Activated gamma-delta T cell treated with Interleukin-2 at 50 U/mL for 16 hours (primary cell): ENCODE results near the gene SPOCD1.

Experiments
- DNase-seq: peaks from one replicate; pipeline ENCODE4 v3.0.0-alpha.2; 2020

Gene SPOCD1

DNA sequence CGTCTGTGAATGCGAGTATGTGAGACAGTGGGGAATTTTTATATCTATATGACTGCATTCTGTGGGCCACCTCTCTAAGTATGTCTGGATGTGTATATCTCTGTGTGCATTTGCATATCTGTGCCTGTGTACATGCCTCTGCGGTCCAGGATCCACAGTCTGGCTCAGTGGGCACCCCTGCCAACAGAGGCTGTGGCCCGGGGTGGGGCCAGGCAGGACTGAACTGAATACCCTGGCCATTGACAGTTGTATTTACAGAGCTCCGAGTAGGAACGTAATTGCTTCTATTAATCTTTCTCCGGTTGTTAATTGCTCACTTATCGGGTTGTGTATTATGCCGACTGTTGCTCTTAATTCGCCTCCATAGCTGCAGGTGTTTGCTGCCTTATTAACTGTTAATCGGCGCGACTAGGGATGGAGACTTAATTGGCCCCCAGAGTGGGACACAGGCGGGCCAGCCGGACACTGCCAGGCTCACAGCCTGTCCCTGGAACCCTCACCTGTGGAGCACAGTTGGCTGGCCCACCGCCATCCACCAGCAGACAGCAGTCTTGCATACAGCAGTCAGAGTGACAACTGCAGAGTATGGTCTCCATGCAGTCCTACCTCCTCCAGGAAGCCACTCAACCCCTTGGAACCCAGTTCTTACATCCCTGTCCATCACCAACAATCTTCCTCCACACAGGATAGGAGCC, 29.3 kb downstream of the SPOCD1 start:
- DNase-seq, result no peak

DNA sequence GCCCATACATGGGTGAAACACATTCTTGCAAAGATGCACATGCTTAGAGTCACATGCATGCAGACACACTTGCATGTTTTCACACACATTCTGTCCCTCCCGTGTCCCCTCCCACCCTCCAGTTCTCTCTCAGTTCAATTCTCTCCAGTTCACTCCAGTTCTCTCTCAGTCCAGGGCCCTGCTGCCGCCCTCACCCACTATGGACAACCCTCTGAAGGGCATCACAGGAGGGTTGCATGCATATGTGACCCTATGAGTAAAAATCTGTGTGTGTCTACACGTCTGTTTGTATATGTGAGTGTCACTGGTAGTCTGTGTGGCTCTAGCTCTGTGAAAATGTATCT, 29.9 kb downstream of the SPOCD1 start:
- DNase-seq, result no peak

DNA sequence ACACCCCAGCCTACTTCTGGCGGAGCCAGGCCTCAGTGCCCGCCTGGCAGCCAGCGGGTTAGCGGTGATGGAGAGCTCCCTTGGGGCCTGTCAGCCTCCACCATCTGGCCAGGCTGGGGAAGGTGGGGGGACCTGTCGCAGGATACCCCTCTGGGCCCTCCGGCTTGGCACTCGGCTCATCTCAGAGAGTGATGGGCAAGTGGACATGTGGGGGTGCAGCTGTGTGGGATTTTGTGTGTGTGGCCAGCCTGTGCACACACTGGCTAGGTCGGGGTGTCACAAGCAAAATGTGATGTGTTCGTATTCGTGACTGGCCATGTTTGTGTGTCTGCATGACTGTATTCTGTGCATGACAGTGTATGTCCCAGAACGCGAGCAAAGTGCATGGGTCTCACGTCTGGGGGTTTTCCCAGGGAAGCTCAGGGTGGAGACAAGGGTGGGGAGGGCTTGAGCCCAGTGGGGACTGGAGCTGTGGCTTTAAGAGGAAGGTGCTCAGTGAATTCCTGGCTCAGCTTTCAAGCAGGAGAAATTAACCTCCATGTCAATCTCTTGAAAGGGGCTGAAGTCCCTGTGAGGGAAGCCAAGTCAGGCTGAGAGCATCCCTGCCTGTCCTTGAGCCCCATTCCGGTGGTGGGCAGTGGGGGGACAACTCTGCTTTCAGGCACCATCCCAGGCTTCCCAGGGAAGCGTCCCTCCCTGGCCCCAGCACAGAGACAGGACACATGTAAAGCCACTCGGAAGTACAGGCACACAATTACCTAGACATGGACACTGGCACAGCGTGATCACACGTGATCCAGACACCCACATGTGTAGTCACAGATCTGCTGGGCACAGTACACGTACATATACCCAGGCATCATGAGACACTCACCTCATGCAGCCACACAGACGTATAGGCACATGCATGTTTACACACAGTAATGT, 30.5 kb downstream of the SPOCD1 start:
- DNase-seq, result no peak

DNA sequence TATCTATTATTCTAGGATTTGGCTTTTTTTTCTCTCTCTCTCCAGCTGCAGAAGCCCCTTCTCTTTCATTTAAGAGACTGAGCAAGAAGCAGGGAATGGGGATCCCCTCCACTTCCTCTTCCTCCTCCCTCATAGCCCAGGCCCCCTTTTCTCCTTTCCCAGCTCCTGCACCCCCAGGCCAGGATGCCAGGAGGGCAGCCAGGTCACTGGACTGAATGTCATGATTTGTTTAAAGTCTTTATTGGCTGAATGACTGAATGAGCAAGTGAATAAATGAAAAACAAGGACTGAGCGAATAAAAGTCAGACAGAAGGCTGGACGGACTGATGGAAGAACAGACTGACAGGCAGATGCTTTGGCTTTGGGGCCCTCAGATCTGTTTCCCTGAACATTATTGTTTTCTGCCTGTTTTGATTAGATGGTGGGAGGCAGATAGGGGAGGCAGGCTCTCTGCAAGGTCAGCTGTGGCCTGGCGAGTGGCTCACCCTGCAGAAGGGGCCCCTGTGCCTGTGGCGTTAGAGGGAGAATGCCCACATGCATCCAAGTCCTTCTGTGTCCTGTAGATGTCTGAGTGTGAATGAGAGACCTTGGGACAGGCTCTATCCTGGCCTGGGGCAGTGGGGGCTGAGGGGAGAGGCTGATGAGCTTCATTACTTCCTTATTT, 31.3 kb downstream of the SPOCD1 start:
- no peak for DNase-seq

DNA sequence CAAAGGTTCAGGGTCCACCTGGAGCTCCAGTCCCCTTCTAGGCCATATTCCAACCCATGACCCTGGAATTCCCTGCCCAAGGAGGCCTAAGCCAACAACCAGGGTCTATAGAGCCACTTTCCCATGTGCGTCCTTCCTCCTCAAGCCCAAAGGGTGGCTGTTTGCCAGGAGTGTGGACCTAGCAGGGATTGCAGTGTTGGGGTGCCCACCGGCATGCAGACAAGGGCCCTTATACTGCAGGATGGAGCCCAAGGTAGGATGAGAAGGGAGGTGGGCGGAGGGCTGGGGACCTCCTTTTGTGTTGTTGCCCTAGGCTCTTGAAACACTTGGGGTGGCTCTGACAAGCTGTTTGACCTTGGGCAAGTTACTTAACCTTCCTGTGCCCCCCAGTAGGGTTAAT, 32.0 kb downstream of the SPOCD1 start:
- DNase-seq, result no peak

DNA sequence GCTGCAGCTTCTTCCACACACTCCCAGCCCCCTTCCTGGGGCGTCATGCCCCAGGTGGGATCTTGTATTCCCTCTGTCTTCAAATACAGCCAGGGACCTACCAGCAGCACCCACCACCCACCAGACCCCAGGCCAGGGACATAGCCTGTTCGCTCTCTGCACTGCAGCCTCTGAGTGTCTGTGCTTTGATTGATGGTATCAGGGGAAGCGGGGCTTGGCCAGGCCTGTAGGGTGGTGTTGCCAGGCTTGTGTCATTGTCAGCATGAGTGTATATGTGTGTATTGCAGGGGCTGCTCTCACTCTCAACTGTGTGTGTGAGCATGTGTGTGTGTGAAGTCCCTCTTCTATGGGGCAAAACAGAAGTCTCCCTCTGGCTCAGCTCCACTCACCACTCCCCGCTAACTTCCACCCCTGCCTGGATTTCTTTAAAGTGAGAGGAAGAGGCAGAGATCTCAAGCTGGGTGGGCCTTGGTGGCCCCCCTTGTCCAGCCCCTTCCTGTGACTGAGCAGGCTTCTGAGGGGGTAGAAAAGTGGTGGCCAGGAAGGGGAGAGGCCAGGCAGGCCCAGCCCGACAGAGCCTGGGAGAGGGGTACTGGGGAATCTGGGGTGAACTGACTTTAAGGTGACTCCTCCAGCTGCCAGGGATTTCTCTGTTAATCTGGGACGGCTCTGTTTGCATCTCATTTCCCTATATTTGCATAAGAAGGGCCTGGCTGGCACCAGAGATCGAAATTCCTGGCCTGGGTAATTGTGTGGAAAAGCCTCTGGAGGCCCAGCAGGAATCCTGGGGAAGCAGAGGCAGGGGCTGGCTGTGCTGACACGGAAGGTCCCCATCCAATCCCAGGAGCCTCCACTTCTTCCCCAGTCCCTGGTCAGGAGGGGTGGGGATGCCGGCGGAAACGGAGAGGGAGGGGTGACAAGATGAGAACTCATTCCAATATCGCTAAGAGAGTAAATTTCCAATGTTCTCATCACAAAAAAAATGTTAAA, 33.1 kb downstream of the SPOCD1 start:
- no peak for DNase-seq

DNA sequence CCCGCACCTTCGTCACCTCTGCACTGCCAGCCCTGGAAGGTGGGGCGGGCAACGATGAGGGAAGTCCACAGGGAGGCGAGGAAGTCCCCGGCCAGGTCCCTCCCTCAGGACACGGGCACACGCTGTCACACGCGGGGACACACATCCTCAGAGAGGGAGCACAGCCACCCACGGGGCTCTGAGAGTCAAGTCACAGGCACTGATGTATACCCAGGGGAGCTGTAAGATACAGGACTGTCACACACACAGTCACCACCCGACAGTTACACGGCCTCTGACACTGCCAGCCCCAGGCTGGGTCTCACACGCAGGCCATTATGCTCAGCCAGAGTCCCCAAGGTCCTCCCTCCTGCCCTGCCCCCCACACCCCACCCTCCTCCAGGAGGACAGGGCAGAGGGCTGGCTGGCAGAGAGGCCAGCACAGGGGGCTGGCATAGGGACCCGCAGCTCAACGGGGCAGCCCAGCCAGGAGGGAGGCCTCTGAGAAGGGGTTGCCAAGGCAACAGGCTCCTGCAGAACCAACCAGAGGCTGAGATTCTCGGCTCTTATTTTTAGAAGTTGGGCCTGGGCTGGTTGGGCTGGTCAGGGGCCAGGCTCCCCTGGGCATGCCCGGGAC, 34.0 kb downstream of the SPOCD1 start:
- no peak for DNase-seq

DNA sequence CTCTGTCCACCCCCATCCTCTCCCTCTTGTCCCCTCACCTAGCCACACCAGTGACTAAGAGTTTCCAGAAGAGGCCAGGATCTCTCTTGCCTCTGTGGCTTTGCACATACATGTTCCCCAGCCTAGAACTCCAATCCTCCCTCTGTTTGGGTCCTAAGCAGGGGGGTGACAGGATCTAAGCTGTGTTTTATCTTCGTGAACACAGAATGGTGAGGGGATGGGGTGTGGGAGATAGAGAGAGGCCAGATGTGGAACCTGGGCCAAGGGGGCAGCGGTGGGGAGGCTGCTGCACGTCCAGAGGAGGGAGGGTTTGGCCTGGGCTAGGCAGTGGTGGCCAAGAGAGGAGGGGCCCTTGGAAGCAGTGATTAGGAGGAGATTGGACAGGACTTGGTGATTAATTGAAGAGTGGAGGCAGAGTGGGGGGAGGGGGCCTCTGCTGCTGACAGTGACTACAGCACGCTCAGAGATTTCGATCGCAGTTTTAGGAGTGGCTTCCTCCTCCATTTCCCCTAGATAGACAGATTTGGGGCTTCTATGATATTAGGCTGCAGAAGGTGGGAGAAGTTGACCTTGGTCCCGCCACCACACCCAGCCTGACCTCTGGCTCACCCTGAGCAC, 34.6 kb downstream of the SPOCD1 start:
- no peak for DNase-seq

DNA sequence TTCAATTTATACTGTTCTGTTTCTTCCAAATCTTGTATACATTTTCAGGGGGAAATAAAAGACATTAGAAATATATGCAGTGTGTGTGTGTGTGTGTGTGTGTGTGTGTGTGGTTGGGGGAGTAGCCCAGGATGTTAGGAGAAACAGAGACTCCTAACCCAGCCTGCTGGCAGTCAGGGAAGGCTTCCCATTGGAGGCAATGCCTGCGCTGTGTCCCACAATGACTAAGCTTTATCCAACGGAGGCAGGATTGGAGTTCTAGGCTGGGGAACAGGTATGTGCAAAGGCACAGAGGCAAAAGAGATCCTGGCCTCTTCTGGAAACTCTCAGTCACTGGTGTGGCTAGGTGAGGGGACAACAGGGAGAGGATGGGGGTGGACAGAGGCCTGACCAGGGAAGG, 35.2 kb downstream of the SPOCD1 start:
- DNase-seq, result no peak

DNA sequence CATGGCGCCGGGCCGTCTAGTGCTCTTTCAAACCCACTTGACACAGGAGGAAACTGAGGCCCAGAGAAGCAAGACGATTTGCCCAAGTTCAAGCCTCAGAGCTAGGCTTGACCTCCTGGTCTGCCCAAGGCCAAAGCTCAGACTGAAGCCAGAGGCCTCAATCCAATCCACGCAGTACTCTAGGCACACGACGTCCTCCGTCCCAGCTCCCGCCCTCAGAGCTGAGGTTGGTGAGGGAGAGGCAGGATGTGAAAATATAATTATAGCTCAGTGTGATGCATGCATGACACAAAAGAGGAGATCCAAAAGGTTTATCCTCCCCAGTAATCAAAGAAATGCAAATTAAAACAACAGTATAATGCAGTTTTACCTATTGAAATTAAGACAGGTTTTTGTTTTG, 36.1 kb downstream of the SPOCD1 start:
- no peak for DNase-seq

DNA sequence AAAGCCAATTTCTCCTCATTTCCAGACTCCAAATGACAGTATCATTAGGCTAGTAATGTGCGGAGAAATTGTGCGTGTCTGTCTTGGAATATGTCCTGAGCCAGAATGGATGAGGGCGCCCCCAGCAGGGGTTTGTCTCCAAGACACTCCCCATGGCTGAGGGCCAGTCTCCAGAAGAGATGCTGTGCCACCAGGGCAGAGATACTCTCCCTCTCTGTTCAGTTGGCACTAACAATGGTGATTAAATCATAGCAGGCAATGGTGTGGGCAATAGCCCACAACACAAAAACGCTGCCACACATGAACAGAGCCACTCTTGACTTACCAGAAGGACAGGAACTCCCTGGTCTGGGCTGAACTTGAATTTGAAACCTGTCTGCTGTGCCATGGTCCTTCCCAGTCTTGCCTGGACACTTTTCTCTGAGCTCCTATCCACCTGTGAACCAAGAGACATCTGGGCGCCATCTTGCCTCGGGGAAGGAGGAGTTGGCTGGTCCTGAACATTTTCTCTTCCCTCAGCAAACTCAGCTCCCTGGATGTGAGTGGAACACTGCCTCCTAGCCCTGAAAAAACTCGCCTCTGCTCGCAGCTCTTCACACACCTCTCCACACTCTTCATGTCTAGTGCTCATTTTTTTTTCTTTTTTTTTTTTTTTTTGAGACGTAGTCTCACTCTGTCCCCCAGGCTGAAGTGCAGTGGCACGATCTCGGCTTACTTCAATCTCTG, 36.9 kb downstream of the SPOCD1 start:
- DNase-seq, result no peak

DNA sequence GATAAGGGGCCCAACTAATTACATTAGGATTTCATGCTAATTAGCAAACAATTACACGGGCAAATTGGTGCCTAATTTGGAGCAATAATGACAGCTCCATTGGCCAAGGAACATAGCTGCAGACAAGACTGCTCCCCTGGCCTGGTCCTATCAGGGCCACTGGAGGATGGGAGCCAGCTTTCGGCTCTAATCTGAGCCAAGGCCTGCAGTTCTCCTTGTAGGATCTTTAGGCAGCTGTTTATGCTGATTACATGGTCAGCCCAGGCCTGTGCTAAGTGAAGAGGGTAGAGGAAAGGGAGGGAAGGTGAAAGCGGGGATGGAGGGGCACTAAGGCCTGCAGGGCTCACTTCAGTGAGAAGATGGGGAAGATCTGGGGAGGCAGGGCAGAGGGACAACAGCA, 39.3 kb downstream of the SPOCD1 start:
- DNase-seq, result no peak

DNA sequence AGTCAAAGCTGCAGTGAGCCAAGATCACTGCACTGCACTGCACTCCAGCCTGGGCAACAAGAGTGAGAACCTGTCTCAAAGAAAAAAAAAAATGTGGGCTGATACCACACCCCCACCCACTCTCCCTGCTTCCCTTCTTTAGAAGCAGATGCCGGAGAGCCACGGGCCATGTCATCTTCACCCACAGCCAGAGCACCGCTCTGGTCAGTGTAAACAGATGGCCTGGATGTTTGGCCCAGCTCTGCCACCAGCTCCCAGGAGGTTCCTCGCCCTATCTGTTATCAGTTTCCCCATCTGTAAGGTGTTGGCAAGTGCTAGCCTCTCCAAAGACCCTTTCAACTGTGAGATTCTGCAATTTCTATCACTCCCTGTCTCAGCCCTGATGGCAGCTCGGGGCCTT, 39.8 kb downstream of the SPOCD1 start:
- no peak for DNase-seq

DNA sequence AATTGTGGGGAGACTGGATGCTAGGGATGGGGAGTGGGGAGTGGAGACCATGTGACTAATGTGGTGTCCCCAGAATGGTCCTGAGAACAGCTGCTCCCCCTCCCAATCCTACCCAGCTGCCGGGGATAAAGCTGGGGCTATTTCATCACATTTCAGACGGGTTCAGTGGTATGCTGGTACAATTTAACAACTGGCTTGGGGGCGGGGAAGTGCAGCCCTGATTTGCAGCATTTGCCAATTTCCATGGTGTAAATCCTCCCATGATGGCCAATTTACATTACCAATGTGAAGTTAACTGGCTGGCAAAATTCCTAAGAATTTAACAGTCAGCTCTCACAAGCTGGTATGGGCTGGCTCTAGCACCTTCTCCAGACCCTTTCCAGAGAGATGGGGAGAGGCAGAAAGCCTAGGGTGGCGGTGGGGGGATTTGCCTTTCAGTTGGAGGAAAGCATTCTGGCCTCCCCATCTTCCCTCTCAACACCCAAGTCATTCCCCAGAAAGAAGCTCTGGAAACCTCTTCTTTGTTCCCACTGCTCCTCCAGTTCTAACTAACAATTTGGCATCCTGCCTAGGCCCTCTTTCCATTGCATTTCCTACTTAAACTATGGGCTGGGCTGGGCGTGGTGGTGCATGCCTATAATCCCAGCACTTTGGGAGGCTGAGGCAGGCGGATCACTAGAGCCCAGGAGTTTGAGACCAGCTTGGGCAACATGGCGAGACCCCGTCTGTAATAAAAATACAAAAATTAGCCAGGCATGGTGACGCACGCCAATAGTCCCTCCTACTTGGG, 40.4 kb downstream of the SPOCD1 start:
- DNase-seq, result no peak

DNA sequence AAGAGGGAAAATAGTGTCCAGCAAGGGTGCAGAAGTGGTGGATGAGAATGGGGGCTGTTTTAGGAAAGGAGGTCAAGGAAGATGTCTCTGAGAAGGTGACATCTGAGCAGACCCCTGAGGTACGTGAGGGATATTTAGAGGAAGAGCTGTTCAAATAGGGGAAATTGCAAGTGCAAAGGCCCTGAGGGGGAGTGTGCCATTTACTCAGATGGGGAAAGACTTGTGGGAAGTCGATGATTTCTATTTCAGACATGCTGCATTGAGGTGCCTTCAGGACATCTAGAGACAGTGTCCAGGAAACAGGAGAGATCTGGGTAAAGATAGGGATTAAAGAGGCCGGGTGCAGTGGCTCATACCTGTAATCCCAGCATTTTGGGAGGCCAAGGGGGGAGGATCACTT, 41.3 kb downstream of the SPOCD1 start:
- DNase-seq, result no peak

DNA sequence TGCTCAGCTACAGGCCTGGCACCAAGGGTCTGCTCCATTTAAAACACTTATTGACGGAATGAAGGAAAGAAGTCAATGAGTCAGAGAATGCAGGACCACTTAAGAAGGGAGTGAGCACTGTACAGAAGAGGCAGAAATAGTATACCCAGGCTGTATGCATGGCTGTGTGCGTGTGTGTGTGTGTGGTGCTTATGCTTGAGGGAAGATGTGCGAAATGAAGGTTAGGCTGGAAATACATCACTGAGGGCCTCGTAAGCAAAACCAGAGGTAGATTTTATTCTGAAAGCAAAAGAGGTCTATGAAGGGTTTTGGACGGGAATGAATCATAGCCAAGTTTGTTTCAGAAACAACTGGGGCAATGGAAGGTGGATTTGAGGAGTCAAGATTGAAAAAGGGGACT, 42.0 kb downstream of the SPOCD1 start:
- DNase-seq, result no peak

DNA sequence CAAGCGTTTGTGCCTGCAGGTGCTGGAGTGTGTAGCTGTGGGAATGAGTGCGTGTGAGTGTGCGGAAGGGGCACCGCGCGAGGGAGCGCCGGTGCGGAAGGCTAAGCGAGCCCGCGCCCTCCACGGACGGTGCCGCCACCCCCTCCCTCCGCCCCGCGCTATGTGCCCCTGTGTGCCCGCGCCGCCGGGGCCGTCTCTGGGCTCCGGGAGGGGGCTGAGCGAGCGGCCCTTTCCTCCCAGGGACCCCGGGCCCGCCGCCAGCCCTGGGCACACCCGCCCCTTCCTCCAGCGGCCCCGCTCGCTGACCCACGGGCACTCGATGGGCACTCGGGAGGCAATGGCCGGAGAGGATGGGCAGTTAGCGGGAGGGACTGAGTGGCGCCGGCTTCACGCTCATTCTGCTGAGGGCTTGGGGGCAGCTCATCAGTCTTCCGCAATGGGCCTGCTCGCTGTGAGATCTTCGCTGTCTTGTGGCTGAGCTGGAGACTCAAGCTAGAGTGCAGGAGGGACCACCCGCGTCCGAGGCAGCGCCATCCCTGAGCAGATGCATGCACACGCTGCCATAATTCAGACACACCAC, 43.1 kb downstream of the SPOCD1 start:
- no peak for DNase-seq

DNA sequence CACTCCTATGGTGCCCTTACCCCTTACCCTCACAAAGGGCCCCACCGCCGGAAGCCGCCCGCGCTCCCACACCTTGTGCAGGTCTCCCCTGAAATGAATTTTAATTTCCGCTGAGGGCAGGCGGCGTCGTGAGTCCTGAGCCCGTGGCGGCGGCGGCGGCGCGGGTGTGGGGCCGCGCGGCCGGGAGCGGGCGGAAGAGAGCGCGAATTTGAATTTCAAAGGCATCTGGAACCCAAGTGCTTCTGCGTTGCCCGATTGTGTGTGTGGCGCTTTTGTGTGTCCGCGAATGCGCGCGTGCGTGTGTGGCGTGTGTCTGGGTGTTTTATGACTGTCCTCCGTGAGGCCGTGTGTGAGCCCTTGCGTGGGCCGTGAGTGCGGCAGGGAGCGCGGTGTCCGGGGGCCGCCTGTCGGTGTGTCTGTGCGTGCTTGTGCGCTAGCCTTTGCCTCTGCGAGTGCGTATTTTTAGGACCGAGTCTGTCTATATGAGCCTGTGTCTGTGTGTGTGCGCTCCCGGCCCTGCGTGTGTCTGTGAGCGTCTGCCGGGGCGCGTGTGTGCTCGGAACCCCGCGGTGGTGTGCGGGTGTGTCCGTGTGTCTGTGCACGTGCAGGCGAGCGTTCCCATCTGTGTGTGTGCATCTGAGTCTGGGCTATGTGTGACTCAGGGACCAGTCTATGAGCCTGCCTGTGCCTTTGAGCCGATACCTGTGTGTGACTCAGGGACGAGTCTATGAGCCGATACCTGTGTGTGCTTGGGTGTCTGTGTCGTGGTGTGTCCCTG, 43.7 kb downstream of the SPOCD1 start:
- peak; percentile 28 for DNase-seq
